HuH-7 (cell line): ENCODE results near the gene SERPINB12.

Source experiments
- DNase-seq: peaks from one replicate; pipeline ENCODE4 v3.0.0; 2011; ENCODE audit warnings: low spot score

SERPINB12 gene

GRCh38 chr18:63542069-63542468, at the start of gene SERPINB12:
Gene SERPINB12, plus strand, starts transcription at chr18:63542369. Its CDS starts 13,791 bp downstream, at chr18:63556160.
- no peak for DNase-seq

- DNase-seq = no peak
Observed at GRCh38 chr18:63492851-63493250, 49.3 kb upstream of the SERPINB12 start.

GRCh38 chr18:63495675-63496074, 46.5 kb upstream of the SERPINB12 start:
- no peak for DNase-seq

GRCh38 chr18:63505566-63506335, 36.4 kb upstream of the SERPINB12 start:
- peak; percentile 21 for DNase-seq

GRCh38 chr18:63506336-63506646, 35.9 kb upstream of the SERPINB12 start:
- DNase-seq = no peak

- DNase-seq = no peak
Observed at GRCh38 chr18:63508596-63508995, 33.6 kb upstream of the SERPINB12 start.

GRCh38 chr18:63511285-63511684, 30.9 kb upstream of the SERPINB12 start:
- DNase-seq = peak; percentile 15

- no peak for DNase-seq
Observed at GRCh38 chr18:63514326-63514725, 27.8 kb upstream of the SERPINB12 start.

GRCh38 chr18:63514888-63515678, 27.1 kb upstream of the SERPINB12 start:
- DNase-seq = no peak

- no peak for DNase-seq
Observed at GRCh38 chr18:63515801-63516200, 26.4 kb upstream of the SERPINB12 start.

GRCh38 chr18:63518178-63519012, 23.8 kb upstream of the SERPINB12 start:
- DNase-seq = no peak

- no peak for DNase-seq
Observed at GRCh38 chr18:63520053-63520685, 22.0 kb upstream of the SERPINB12 start.

GRCh38 chr18:63523660-63524059, 18.5 kb upstream of the SERPINB12 start:
- DNase-seq = no peak

GRCh38 chr18:63527251-63527650, 14.9 kb upstream of the SERPINB12 start:
- DNase-seq = no peak

- DNase-seq = no peak
Observed at GRCh38 chr18:63528863-63529492, 13.2 kb upstream of the SERPINB12 start.

- no peak for DNase-seq
Observed at GRCh38 chr18:63532471-63532870, 9.7 kb upstream of the SERPINB12 start.

GRCh38 chr18:63534615-63535014, 7.6 kb upstream of the SERPINB12 start:
- no peak for DNase-seq

- no peak for DNase-seq
Observed at GRCh38 chr18:63539904-63540510, 2.2 kb upstream of the SERPINB12 start.

GRCh38 chr18:63544017-63544416, 1.8 kb downstream of the SERPINB12 start:
- no peak for DNase-seq

- DNase-seq = no peak
Observed at GRCh38 chr18:63545000-63545399, 2.8 kb downstream of the SERPINB12 start.

- DNase-seq = no peak
Observed at GRCh38 chr18:63550068-63550467, 7.9 kb downstream of the SERPINB12 start.
